Measurements from ENCODE around the gene FRMD8. TPM values are rescaled to one million over a fixed set of nuclear protein-coding genes. Genes with fewer than 3 reads are reported as not detected.
A peak's percentile ranks its signal among the peaks of the same experiment; 100 is the strongest.

Gene FRMD8
- total RNA-seq, 4 donors from 2014 or later, result 96.5 to 226 (median 128) TPM

GRCh38 chr11:65362320-65362931, 24.0 kb upstream of the FRMD8 start:
- Histone ChIP-seq H3K4me1 (peaks cover 0 to 12% (median 1%) of the 10 kb centered on the region in 4 donors), H3K9me3 (no peaks in the 10 kb centered on the region), H3K27ac (peak overlapping the region in 1 of 4 donors; percentile 34), H3K27me3 (no peaks in the 10 kb centered on the region), H3K4me3 (no peak overlapping the region), H3K36me3 (no peaks in the 10 kb centered on the region)
- WGBS, 2 donors, result 76 to 83% methylated on average over 10 of the region's 10 CpGs
- TF ChIP-seq EP300 (IDR thresholded peaks at IDR 0.05) (no peak), POLR2A (IDR thresholded peaks at IDR 0.05) (no peak), CTCF (IDR thresholded peaks at IDR 0.05) (no peak)
- DNase-seq (ENCODE audit: low spot score in 2 of 2), result no peak

- Histone ChIP-seq H3K4me3 (no peak overlapping the region), H3K27me3 (no peaks in the 10 kb centered on the region), H3K9me3 (no peaks in the 10 kb centered on the region), H3K4me1 (peaks cover 0 to 12% (median 1%) of the 10 kb centered on the region in 4 donors), H3K36me3 (no peaks in the 10 kb centered on the region), H3K27ac (no peak overlapping the region)
- WGBS, 2 donors, result 86 to 87% methylated on average over 6 of the region's 6 CpGs
- no peak for DNase-seq (ENCODE audit: low spot score in 2 of 2)
- TF ChIP-seq EP300 (IDR thresholded peaks at IDR 0.05) (no peak), CTCF (IDR thresholded peaks at IDR 0.05) (no peak), POLR2A (IDR thresholded peaks at IDR 0.05) (no peak)
Observed at GRCh38 chr11:65362966-65363365, 23.5 kb upstream of the FRMD8 start.

GRCh38 chr11:65363770-65364169, 22.7 kb upstream of the FRMD8 start:
- Histone ChIP-seq H3K4me1 (peaks cover 0 to 12% (median 1%) of the 10 kb centered on the region in 4 donors), H3K36me3 (no peaks in the 10 kb centered on the region), H3K4me3 (no peak overlapping the region), H3K9me3 (no peaks in the 10 kb centered on the region), H3K27ac (no peak overlapping the region), H3K27me3 (no peaks in the 10 kb centered on the region)
- no peak for DNase-seq (ENCODE audit: low spot score in 2 of 2)
- TF ChIP-seq CTCF (IDR thresholded peaks at IDR 0.05) (no peak), EP300 (IDR thresholded peaks at IDR 0.05) (no peak), POLR2A (IDR thresholded peaks at IDR 0.05) (no peak)
- 63 to 70% methylated on average over 3 of the region's 3 CpGs for WGBS, 2 donors

GRCh38 chr11:65366340-65366773, 20.1 kb upstream of the FRMD8 start:
- H3K4me1 ChIP-seq, result peaks cover 0 to 12% (median 1%) of the 10 kb centered on the region in 4 donors
- no peak for DNase-seq (ENCODE audit: low spot score in 2 of 2)
- H3K9me3 ChIP-seq, result no peaks in the 10 kb centered on the region
- H3K4me3 ChIP-seq, result no peak overlapping the region
- H3K27ac ChIP-seq, result no peak overlapping the region
- H3K27me3 ChIP-seq, result no peaks in the 10 kb centered on the region
- H3K36me3 ChIP-seq, result no peaks in the 10 kb centered on the region
- TF ChIP-seq CTCF (IDR thresholded peaks at IDR 0.05) (peak; percentile 68 to 89 (median 83)), EP300 (IDR thresholded peaks at IDR 0.05) (peak in 1 of 2 donors; percentile 57), POLR2A (IDR thresholded peaks at IDR 0.05) (no peak)
- 1 to 4% methylated on average over 4 of the region's 4 CpGs for WGBS, 2 donors

GRCh38 chr11:65370659-65371049, 15.8 kb upstream of the FRMD8 start:
- H3K9me3 ChIP-seq, result no peaks in the 10 kb centered on the region

More at GRCh38 chr11:65370659-65371049, 15.8 kb upstream of the FRMD8 start:
- peak overlapping the region in 1 of 4 donors; percentile 24 for H3K27ac ChIP-seq
- H3K4me1 ChIP-seq, result peaks cover 0 to 12% (median 1%) of the 10 kb centered on the region in 4 donors
- H3K36me3 ChIP-seq, result no peaks in the 10 kb centered on the region
- DNase-seq (ENCODE audit: low spot score in 2 of 2), result no peak
- no peak overlapping the region for H3K4me3 ChIP-seq
- TF ChIP-seq POLR2A (IDR thresholded peaks at IDR 0.05) (no peak), EP300 (IDR thresholded peaks at IDR 0.05) (no peak), CTCF (IDR thresholded peaks at IDR 0.05) (no peak)
- 76 to 77% methylated on average over 6 of the region's 6 CpGs for WGBS, 2 donors
- H3K27me3 ChIP-seq, result no peaks in the 10 kb centered on the region
